Ishikawa (cell line): Measurements from ENCODE around the gene ADAT2.

Experiments used
- CEBPB ChIP-seq: IDR thresholded peaks from 2 replicates; pipeline ENCODE4 v1.6.1; 2012
- CREB1 ChIP-seq: IDR thresholded peaks from 2 replicates; pipeline ENCODE4 v1.6.1; 2012; ENCODE audit warnings: low read depth
- EGR1 ChIP-seq: IDR thresholded peaks from 2 replicates; pipeline ENCODE4 v1.6.1; 2012
- EP300 ChIP-seq: IDR thresholded peaks from 2 replicates; pipeline ENCODE4 v1.6.1; 2012; ENCODE audit warnings: borderline replicate concordance
- FOXM1 ChIP-seq: IDR thresholded peaks from 2 replicates; pipeline ENCODE4 v1.6.1; 2012; ENCODE audit warnings: low read depth, borderline replicate concordance
- NFIC ChIP-seq: IDR thresholded peaks from 2 replicates; pipeline ENCODE4 v1.6.1; 2012
- RAD21 ChIP-seq: IDR thresholded peaks from 2 replicates; pipeline ENCODE4 v1.6.1; 2012; ENCODE audit warnings: low read depth
- TAF1 ChIP-seq: IDR thresholded peaks from 2 replicates; pipeline ENCODE4 v1.6.1; 2012; ENCODE audit warnings: low read depth, mild to moderate bottlenecking
- TCF12 ChIP-seq: IDR thresholded peaks from 2 replicates; pipeline ENCODE4 v1.6.1; 2012; ENCODE audit warnings: low read depth
- TEAD4 ChIP-seq: IDR thresholded peaks from 2 replicates; pipeline ENCODE4 v1.6.1; 2012
- YY1 ChIP-seq: IDR thresholded peaks from 2 replicates; pipeline ENCODE4 v1.6.1; 2012; ENCODE audit warnings: low read depth
- ZBTB7A ChIP-seq: IDR thresholded peaks from 2 replicates; pipeline ENCODE4 v1.6.1; 2012; ENCODE audit warnings: low read depth
- TF ChIP-seq, protein P1 (sequence below): IDR thresholded peaks from 2 replicates; pipeline ENCODE4 v1.6.1; 2012; ENCODE audit warnings: low read depth, mild to moderate bottlenecking
- TF ChIP-seq, protein P2 (sequence below): IDR thresholded peaks from 2 replicates; pipeline ENCODE4 v1.6.1; 2012
- TF ChIP-seq, protein P3 (sequence below): IDR thresholded peaks from 2 replicates; pipeline ENCODE4 v1.6.1; 2012

The ADAT2 gene

DNA sequence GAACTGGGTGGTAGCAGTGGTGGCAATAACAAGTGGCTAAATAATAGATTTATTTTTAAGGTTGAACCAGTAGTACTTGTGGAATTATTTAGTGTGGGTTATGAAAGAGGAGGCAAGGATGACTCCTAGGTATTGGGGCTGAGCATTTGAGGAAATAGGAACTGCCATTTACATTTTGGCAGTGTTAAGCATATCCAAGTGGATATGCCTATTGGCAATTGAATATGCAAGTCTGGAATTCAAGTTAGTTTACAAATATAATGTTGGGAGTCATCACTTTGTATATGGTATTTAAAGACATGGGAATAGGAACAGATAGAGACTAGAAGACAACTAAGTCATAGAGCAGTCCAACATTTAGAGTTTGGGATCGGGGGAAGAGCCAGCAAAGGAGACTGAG is 26.1 kb upstream of the ADAT2 start:
- TF ChIP-seq, protein P1, sequence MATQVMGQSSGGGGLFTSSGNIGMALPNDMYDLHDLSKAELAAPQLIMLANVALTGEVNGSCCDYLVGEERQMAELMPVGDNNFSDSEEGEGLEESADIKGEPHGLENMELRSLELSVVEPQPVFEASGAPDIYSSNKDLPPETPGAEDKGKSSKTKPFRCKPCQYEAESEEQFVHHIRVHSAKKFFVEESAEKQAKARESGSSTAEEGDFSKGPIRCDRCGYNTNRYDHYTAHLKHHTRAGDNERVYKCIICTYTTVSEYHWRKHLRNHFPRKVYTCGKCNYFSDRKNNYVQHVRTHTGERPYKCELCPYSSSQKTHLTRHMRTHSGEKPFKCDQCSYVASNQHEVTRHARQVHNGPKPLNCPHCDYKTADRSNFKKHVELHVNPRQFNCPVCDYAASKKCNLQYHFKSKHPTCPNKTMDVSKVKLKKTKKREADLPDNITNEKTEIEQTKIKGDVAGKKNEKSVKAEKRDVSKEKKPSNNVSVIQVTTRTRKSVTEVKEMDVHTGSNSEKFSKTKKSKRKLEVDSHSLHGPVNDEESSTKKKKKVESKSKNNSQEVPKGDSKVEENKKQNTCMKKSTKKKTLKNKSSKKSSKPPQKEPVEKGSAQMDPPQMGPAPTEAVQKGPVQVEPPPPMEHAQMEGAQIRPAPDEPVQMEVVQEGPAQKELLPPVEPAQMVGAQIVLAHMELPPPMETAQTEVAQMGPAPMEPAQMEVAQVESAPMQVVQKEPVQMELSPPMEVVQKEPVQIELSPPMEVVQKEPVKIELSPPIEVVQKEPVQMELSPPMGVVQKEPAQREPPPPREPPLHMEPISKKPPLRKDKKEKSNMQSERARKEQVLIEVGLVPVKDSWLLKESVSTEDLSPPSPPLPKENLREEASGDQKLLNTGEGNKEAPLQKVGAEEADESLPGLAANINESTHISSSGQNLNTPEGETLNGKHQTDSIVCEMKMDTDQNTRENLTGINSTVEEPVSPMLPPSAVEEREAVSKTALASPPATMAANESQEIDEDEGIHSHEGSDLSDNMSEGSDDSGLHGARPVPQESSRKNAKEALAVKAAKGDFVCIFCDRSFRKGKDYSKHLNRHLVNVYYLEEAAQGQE = no peak
- TF ChIP-seq TEAD4 (no peak), NFIC (no peak), TAF1 (no peak), CREB1 (no peak)
- TF ChIP-seq, protein P2, sequence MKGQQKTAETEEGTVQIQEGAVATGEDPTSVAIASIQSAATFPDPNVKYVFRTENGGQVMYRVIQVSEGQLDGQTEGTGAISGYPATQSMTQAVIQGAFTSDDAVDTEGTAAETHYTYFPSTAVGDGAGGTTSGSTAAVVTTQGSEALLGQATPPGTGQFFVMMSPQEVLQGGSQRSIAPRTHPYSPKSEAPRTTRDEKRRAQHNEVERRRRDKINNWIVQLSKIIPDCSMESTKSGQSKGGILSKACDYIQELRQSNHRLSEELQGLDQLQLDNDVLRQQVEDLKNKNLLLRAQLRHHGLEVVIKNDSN = no peak

DNA sequence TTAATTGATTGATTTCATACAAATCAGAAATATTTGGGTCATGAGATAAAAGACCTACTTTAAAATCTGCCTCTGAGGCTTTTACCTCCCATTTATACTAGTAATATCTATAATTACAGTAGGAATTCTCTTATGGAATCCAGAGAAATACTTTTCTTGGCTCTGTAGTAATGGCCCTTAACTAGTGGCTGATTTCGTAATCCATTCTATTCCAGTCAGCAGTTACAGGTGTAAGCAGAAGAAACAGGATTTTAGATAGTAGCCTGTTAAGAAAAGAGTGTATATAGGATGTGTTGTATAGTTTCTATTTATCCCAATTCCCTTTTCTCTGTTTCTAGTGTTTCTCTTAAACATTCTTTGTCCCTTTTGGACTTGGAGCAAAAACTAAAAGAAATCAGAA is 21.3 kb upstream of the ADAT2 start:
- TF ChIP-seq CEBPB (no peak), ZBTB7A (no peak), RAD21 (no peak), EP300 (no peak), EGR1 (no peak), NFIC (no peak), TAF1 (no peak), FOXM1 (no peak), TCF12 (no peak), CREB1 (no peak), YY1 (no peak), TEAD4 (no peak)
- TF ChIP-seq, protein P2 = no peak
- TF ChIP-seq, protein P3, sequence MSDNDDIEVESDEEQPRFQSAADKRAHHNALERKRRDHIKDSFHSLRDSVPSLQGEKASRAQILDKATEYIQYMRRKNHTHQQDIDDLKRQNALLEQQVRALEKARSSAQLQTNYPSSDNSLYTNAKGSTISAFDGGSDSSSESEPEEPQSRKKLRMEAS = no peak
- TF ChIP-seq, protein P1 = no peak

DNA sequence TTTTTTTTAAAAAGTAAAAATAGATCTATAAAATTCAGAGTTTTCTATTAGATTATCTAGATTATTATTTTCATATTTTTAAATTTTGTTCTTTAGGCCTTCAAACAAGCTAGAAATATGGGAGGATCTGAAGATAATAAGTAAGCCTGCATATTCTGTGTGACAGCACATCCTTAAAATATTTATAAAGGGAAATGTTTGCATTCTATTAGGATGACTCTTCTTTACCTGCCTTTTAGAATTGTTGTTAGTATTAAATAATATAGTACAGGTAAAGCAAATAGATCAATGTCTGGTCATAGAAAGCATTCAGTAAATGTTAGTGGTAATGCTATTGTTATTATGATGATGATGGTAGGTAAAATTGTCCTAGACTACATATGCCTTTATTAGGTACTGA is 17.5 kb upstream of the ADAT2 start:
- TF ChIP-seq, protein P3 = no peak
- TF ChIP-seq FOXM1 (no peak), ZBTB7A (no peak), NFIC (no peak), EGR1 (no peak), YY1 (no peak), TEAD4 (no peak), EP300 (no peak), CEBPB (no peak), TCF12 (no peak), CREB1 (no peak), TAF1 (no peak), RAD21 (no peak)
- TF ChIP-seq, protein P1 = no peak
- TF ChIP-seq, protein P2 = no peak

DNA sequence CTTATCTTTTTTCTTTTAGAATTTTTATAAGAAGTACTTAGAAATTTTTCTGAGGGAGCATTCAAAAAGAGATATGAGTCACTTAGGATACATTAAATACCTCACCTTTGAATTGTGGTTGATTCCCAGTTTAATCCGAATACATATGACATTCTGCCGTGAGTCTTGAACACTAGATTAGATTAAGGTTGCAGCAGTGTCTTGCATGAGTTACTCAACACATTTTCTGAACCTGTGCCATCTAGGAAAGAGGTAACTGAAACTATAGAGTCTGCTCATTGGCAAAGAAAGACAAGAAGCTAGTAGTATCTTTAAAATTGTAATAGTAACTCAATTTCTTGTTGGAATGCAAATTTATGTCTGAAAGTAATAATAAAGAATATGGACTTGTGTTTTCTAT is 15.1 kb upstream of the ADAT2 start:
- no peak for TF ChIP-seq EGR1
- TF ChIP-seq EP300 = no peak
- TF ChIP-seq YY1 = no peak
- no peak for TF ChIP-seq TAF1
- no peak for TF ChIP-seq TEAD4
- TF ChIP-seq, protein P3 = no peak
- TF ChIP-seq, protein P1 = no peak
- no peak for TF ChIP-seq TCF12
- TF ChIP-seq FOXM1 = no peak
- no peak for TF ChIP-seq NFIC
- no peak for TF ChIP-seq ZBTB7A
- TF ChIP-seq, protein P2 = no peak
- no peak for TF ChIP-seq CREB1
- TF ChIP-seq CEBPB = no peak
- no peak for TF ChIP-seq RAD21
